Skin epidermis (tissue), 12 donors: Measurements from ENCODE around the gene SLITRK4.
A peak's percentile ranks its signal among the peaks of the same experiment; 100 is the strongest.

Experiments
- H3K27ac ChIP-seq, 21 experiments: fragments of 200-600 bp; sonication (generic) in 11 of 21; one replicate each; pipeline ENCODE4 v1.5.0; 2020; ENCODE audit warnings: mild to moderate bottlenecking in 3 of 21, inconsistent platforms in 2 of 21, moderate library complexity in 2 of 21
- H3K4me3 ChIP-seq, 7 experiments: fragments of 200-600 bp; sonication (generic) in 2 of 7; one replicate each; pipeline ENCODE4 v1.5.0; 2020; ENCODE audit warnings: inconsistent platforms in 2 of 7, mild to moderate bottlenecking in 2 of 7, moderate library complexity in 1 of 7

The SLITRK4 gene

GRCh38 chrX:143635915-143636314 is at the start of gene SLITRK4:
TSS of gene SLITRK4 (minus strand) at chrX:143636101. CDS start at chrX:143631108, 4,993 bp downstream.
- Histone ChIP-seq H3K27ac (no peak within 1 kb of the TSS), H3K4me3 (peak within 1 kb of the TSS in 6 of 7 experiments; percentile 10 to 45 (median 22))

- no peak overlapping the region for H3K27ac ChIP-seq
- H3K4me3 ChIP-seq: no peak overlapping the region
These were observed 47.6 kb upstream of the SLITRK4 start for GRCh38 chrX:143683486-143683885.

- Histone ChIP-seq H3K27ac (no peak overlapping the region), H3K4me3 (no peak overlapping the region)
These were observed 39.0 kb upstream of the SLITRK4 start for GRCh38 chrX:143674926-143675325.

- no peak overlapping the region for H3K27ac ChIP-seq
- H3K4me3 ChIP-seq: no peak overlapping the region
These were observed 33.5 kb upstream of the SLITRK4 start for GRCh38 chrX:143669395-143669794.

GRCh38 chrX:143664302-143664701 is 28.4 kb upstream of the SLITRK4 start:
- Histone ChIP-seq H3K27ac (no peak overlapping the region), H3K4me3 (no peak overlapping the region)

- Histone ChIP-seq H3K27ac (no peak overlapping the region), H3K4me3 (no peak overlapping the region)
These were observed 27.9 kb upstream of the SLITRK4 start for GRCh38 chrX:143663755-143664154.

- H3K27ac ChIP-seq: no peak overlapping the region
- H3K4me3 ChIP-seq: no peak overlapping the region
These were observed 25.4 kb upstream of the SLITRK4 start for GRCh38 chrX:143661286-143661685.

GRCh38 chrX:143648705-143649104 is 12.8 kb upstream of the SLITRK4 start:
- Histone ChIP-seq H3K4me3 (no peak overlapping the region), H3K27ac (no peak overlapping the region)

- Histone ChIP-seq H3K27ac (no peak overlapping the region), H3K4me3 (no peak overlapping the region)
These were observed 6.5 kb upstream of the SLITRK4 start for GRCh38 chrX:143642426-143642825.

GRCh38 chrX:143636831-143637230 is 930 bp upstream of the SLITRK4 start:
- no peak overlapping the region for H3K27ac ChIP-seq
- no peak overlapping the region for H3K4me3 ChIP-seq

- H3K4me3 ChIP-seq: peak overlapping the region; percentile 10 to 45 (median 23)
- no peak overlapping the region for H3K27ac ChIP-seq
These were observed 1.0 kb downstream of the SLITRK4 start for GRCh38 chrX:143634663-143635455.

GRCh38 chrX:143634309-143634662 is 1.6 kb downstream of the SLITRK4 start:
- H3K27ac ChIP-seq: no peak overlapping the region
- peak overlapping the region; percentile 10 to 45 (median 23) for H3K4me3 ChIP-seq

GRCh38 chrX:143633461-143634308 is 2.2 kb downstream of the SLITRK4 start:
- Histone ChIP-seq H3K27ac (peak overlapping the region in 5 of 21 experiments; percentile 2 to 57 (median 39)), H3K4me3 (peak overlapping the region; percentile 10 to 45 (median 22))

GRCh38 chrX:143632625-143633410 is 3.1 kb downstream of the SLITRK4 start:
- H3K27ac ChIP-seq: peak overlapping the region in 1 of 21 experiments; percentile 2

GRCh38 chrX:143623657-143624056 is 12.2 kb downstream of the SLITRK4 start:
- Histone ChIP-seq H3K4me3 (no peak overlapping the region), H3K27ac (no peak overlapping the region)

More at GRCh38 chrX:143632625-143633410, 3.1 kb downstream of the SLITRK4 start:
- H3K4me3 ChIP-seq: peak overlapping the region in 4 of 7 experiments; percentile 17 to 45 (median 32)

GRCh38 chrX:143621276-143621675 is 14.6 kb downstream of the SLITRK4 start:
- Histone ChIP-seq H3K4me3 (no peak overlapping the region), H3K27ac (no peak overlapping the region)

- Histone ChIP-seq H3K27ac (no peak overlapping the region), H3K4me3 (no peak overlapping the region)
These were observed 20.1 kb downstream of the SLITRK4 start for GRCh38 chrX:143615851-143616250.

GRCh38 chrX:143601809-143602208 is 34.1 kb downstream of the SLITRK4 start:
- no peak overlapping the region for H3K27ac ChIP-seq
- H3K4me3 ChIP-seq: no peak overlapping the region

- H3K4me3 ChIP-seq: no peak overlapping the region
- H3K27ac ChIP-seq: no peak overlapping the region
These were observed 54.7 kb downstream of the SLITRK4 start for GRCh38 chrX:143581240-143581639.

GRCh38 chrX:143580266-143580665 is 55.6 kb downstream of the SLITRK4 start:
- Histone ChIP-seq H3K27ac (no peak overlapping the region), H3K4me3 (no peak overlapping the region)
